Neuronal stem cell (in vitro differentiated cells): Measurements from ENCODE around the gene CHRNA3.

ENCODE experiments used
- DNase-seq: peaks from one replicate; pipeline ENCODE4 v3.0.0-alpha.2; 2013; ENCODE audit warnings: low spot score
- H2AFZ ChIP-seq: one replicate; pipeline ENCODE4 v1.6.1; 2013; ENCODE audit warnings: mild to moderate bottlenecking, low read length, inconsistent platforms
- H2AK5ac ChIP-seq: 2 replicates; pipeline ENCODE4 v1.6.1; 2013; ENCODE audit warnings: low read depth, mild to moderate bottlenecking, inconsistent platforms, low read length, moderate library complexity, mixed read lengths
- H2BK120ac ChIP-seq: 2 replicates; pipeline ENCODE4 v1.6.1; 2013; ENCODE audit warnings: low read depth, mild to moderate bottlenecking, inconsistent platforms, low read length, moderate library complexity, mixed read lengths
- H2BK12ac ChIP-seq: one replicate; pipeline ENCODE4 v1.6.1; 2013; ENCODE audit warnings: low read length, inconsistent platforms
- H2BK15ac ChIP-seq: 2 replicates; pipeline ENCODE4 v1.6.1; 2013; ENCODE audit warnings: mild to moderate bottlenecking, low read length, inconsistent platforms, mixed read lengths
- H2BK5ac ChIP-seq: one replicate; pipeline ENCODE4 v1.6.1; 2013; ENCODE audit warnings: inconsistent platforms, mild to moderate bottlenecking, low read length, moderate library complexity
- H3K14ac ChIP-seq: one replicate; pipeline ENCODE4 v1.6.1; 2013; ENCODE audit warnings: low read length, inconsistent platforms
- H3K18ac ChIP-seq: 2 replicates; pipeline ENCODE4 v1.6.1; 2013; ENCODE audit warnings: low read length, inconsistent platforms
- H3K23ac ChIP-seq: 2 replicates; pipeline ENCODE4 v1.6.1; 2013; ENCODE audit warnings: low read depth, mild to moderate bottlenecking, mixed read lengths, low read length, inconsistent platforms; ENCODE audit not compliant: poor library complexity
- H3K27ac ChIP-seq: replicated peaks from 3 replicates; pipeline ENCODE4 v1.5.1; 2013; ENCODE audit warnings: low read length, inconsistent platforms
- H3K27me3 ChIP-seq, 3 experiments: 2 replicates each; pipeline ENCODE4 v1.6.1; 2013; ENCODE audit warnings: low read length in 3 of 3, mild to moderate bottlenecking in 2 of 3, inconsistent platforms in 1 of 3, low read depth in 1 of 3, mixed read lengths in 1 of 3, moderate library complexity in 1 of 3; ENCODE audit not compliant: control insufficient read depth in 3 of 3, insufficient read depth in 3 of 3
- H3K36me3 ChIP-seq, 2 donors: replicated peaks in 1 of 2; 2 replicates each; pipeline ENCODE4 v1.6.1; 2013; ENCODE audit warnings: low read length in 2 of 2; ENCODE audit not compliant: control insufficient read depth in 2 of 2, insufficient read depth in 2 of 2
- H3K4ac ChIP-seq: 2 replicates; pipeline ENCODE4 v1.6.1; 2013; ENCODE audit warnings: inconsistent platforms, mild to moderate bottlenecking, low read length, moderate library complexity
- H3K4me1 ChIP-seq, 2 donors: 1 replicate in 1 of 2; 2 replicates in 1 of 2; pipeline ENCODE4 v1.6.1; 2013; ENCODE audit warnings: low read length in 2 of 2, low read depth in 1 of 2; ENCODE audit not compliant: control insufficient read depth in 2 of 2, insufficient read depth in 1 of 2
- H3K4me2 ChIP-seq: one replicate; pipeline ENCODE4 v1.6.1; 2013; ENCODE audit warnings: mild to moderate bottlenecking, low read length, inconsistent platforms; ENCODE audit not compliant: insufficient read depth, poor library complexity, severe bottlenecking
- H3K4me3 ChIP-seq, 2 donors: 2 replicates each; pipeline ENCODE4 v1.5.1; 2013; ENCODE audit warnings: low read length in 2 of 2, mild to moderate bottlenecking in 2 of 2, inconsistent platforms in 1 of 2, moderate library complexity in 1 of 2
- H3K79me1 ChIP-seq: one replicate; pipeline ENCODE4 v1.6.1; 2013; ENCODE audit warnings: low read depth, mild to moderate bottlenecking, inconsistent platforms, low read length, moderate library complexity
- H3K9ac ChIP-seq: one replicate; pipeline ENCODE4 v1.6.1; 2013; ENCODE audit warnings: mild to moderate bottlenecking, low read depth, low read length, inconsistent platforms; ENCODE audit not compliant: poor library complexity
- H3K9me3 ChIP-seq, 2 donors: replicated peaks in 1 of 2; 2 replicates each; pipeline versions ENCODE3 to v1.6.1; 2013; ENCODE audit warnings: low read length in 2 of 2, mild to moderate bottlenecking in 2 of 2, inconsistent platforms in 1 of 2, low read depth in 1 of 2, mixed read lengths in 1 of 2, moderate library complexity in 1 of 2; ENCODE audit not compliant: control insufficient read depth in 2 of 2, insufficient read depth in 1 of 2
- H4K8ac ChIP-seq: one replicate; pipeline ENCODE4 v1.6.1; 2013; ENCODE audit warnings: low read depth, mild to moderate bottlenecking, inconsistent platforms, low read length, moderate library complexity
- H4K91ac ChIP-seq: one replicate; pipeline ENCODE4 v1.6.1; 2013; ENCODE audit warnings: low read length, low read depth, mild to moderate bottlenecking, inconsistent platforms; ENCODE audit not compliant: poor library complexity
- WGBS, 2 donors: extraction: QIAGEN DNeasy Blood & Tissue Kit; methylation state at CpG; one replicate each; pipeline ENCODE4 v1.1.7; 2013; ENCODE audit warnings: missing lambda C conversion rate in 2 of 2, mixed read lengths in 1 of 2; ENCODE audit not compliant: insufficient read length in 2 of 2, insufficient replicate concordance in 1 of 2; ENCODE audit errors: extremely low coverage in 2 of 2; 5-methylcytosine and 5-hydroxymethylcytosine counted together

The CHRNA3 gene

DNA sequence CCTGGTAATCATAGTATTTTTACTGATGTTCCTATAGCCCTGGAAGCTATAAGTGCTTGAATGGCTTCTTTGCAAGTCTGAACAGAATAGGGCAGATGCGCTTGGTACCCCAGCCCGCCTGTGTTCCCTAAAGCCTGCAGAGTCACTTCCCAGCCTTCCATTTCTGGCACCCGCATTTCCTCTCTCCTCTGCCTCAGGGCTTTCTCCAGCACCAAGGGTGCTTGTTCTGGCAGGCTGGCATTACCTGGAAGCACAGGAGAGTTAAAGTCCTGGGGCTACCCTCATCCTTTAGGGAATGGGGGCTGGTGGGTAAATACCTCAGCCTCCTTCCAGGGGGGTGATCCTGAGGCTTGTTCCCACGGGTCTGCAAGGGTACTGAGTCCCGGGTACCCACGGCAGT lies 7.4 kb upstream of the CHRNA3 start:
- Histone ChIP-seq H4K91ac (no peak overlapping the region), H2AK5ac (no peak overlapping the region), H3K14ac (no peak overlapping the region), H3K27ac (no peak overlapping the region), H2BK120ac (no peak overlapping the region), H3K9me3 (peaks cover 0 to 2% of the 10 kb centered on the region in 2 donors), H3K9ac (no peak overlapping the region), H2BK15ac (no peak overlapping the region), H2BK12ac (no peak overlapping the region), H3K4me1 (no peaks in the 10 kb centered on the region), H3K79me1 (no peaks in the 10 kb centered on the region), H3K4me3 (no peak overlapping the region), H4K8ac (no peak overlapping the region), H3K27me3 (peaks cover 0 to 66% (median 6%) of the 10 kb centered on the region in 3 experiments), H3K23ac (no peak overlapping the region), H3K36me3 (no peaks in the 10 kb centered on the region), H3K18ac (no peak overlapping the region), H2AFZ (no peak overlapping the region), H2BK5ac (no peak overlapping the region), H3K4me2 (no peak overlapping the region), H3K4ac (no peak overlapping the region)
- no peak for DNase-seq
- WGBS, 2 donors: no CpG with 5 or more reads among the region's 6 CpGs

DNA sequence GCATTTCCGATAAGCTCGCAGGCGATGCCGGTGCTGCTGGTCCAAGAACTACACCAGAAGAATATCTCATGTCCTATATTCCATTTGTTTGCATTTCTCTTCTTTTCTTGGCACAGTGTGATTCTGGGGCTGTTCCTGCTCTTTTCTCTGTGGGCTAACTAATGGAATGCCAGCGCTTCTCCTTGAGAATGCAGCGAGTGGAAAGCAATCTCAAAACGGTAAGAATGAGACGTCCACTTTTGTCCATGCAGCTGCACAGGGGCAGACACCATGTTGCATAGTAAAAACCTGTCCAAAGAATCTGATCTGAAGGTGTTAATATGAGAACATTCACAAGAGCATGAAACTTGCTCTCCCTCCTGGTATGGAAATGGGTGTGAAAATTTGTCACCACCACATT lies 6.6 kb upstream of the CHRNA3 start:
- no peak overlapping the region for H2BK120ac ChIP-seq
- no peak overlapping the region for H3K18ac ChIP-seq
- H2BK5ac ChIP-seq: no peak overlapping the region
- H3K27me3 ChIP-seq: peaks cover 0 to 74% (median 7%) of the 10 kb centered on the region in 3 experiments
- WGBS, 2 donors: no CpG with 5 or more reads among the region's 8 CpGs
- no peaks in the 10 kb centered on the region for H3K4me1 ChIP-seq
- no peak overlapping the region for H3K4me2 ChIP-seq
- no peak for DNase-seq
- no peak overlapping the region for H2AK5ac ChIP-seq
- no peak overlapping the region for H2BK15ac ChIP-seq
- no peak overlapping the region for H3K14ac ChIP-seq
- H3K23ac ChIP-seq: no peak overlapping the region
- no peak overlapping the region for H4K8ac ChIP-seq
- H3K27ac ChIP-seq: no peak overlapping the region
- H3K79me1 ChIP-seq: no peaks in the 10 kb centered on the region
- no peaks in the 10 kb centered on the region for H3K36me3 ChIP-seq
- no peak overlapping the region for H3K4me3 ChIP-seq
- no peak overlapping the region for H2AFZ ChIP-seq
- no peak overlapping the region for H4K91ac ChIP-seq
- H3K9ac ChIP-seq: no peak overlapping the region
- H3K9me3 ChIP-seq: peaks cover 0 to 2% of the 10 kb centered on the region in 2 donors
- H3K4ac ChIP-seq: no peak overlapping the region
- H2BK12ac ChIP-seq: no peak overlapping the region

- no CpG with 5 or more reads among the region's 6 CpGs for WGBS, 2 donors
- Histone ChIP-seq H2AK5ac (no peak overlapping the region), H2AFZ (no peak overlapping the region), H3K23ac (no peak overlapping the region), H2BK120ac (no peak overlapping the region), H3K27ac (no peak overlapping the region), H3K36me3 (no peaks in the 10 kb centered on the region), H3K79me1 (no peaks in the 10 kb centered on the region), H3K9me3 (peaks cover 0 to 2% of the 10 kb centered on the region in 2 donors), H2BK15ac (no peak overlapping the region), H3K18ac (no peak overlapping the region), H3K4me2 (no peak overlapping the region), H3K4me1 (no peaks in the 10 kb centered on the region), H3K14ac (no peak overlapping the region), H3K4ac (no peak overlapping the region), H4K8ac (no peak overlapping the region), H2BK12ac (no peak overlapping the region), H4K91ac (no peak overlapping the region), H3K9ac (no peak overlapping the region), H3K4me3 (peak overlapping the region in 1 of 2 donors; percentile 1), H3K27me3 (peaks cover 2 to 82% (median 15%) of the 10 kb centered on the region in 3 experiments), H2BK5ac (no peak overlapping the region)
- no peak for DNase-seq
Measured at GRCh38 chr15:78626381-78626995, 5.7 kb upstream of the CHRNA3 start.

DNA sequence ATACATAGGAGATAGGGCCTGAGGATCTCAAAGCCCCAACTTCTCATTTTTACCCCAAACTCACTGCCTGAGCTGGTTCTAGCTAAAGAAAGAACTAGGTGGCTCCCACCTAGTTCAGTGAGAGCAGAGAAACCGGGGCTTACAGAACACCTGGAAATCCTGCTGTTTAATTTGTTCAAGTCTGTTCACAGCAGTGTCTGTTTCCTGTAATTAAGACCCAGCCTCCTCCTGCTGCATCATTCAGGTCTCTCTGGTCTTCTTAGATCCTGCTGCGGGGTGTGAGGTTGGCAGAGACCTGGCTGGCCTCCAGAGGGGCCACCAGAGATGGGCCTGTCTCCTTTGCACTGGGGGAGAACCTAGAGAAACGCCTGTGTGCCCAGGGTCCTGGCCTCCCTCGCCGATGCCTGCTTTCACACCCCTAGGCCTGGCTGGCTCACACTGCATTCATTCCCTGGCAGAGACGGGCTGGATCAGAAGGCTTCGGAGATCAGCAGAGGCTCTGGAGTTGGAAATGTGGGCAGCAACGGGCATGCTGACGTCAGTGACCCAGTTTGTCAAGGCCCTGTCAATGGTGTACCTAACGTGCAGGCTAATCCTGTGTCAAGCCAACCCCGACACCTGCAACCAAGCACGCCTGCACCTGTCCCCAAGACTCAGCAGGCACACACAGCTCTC lies 4.9 kb upstream of the CHRNA3 start:
- Histone ChIP-seq H4K91ac (no peak overlapping the region), H3K4me3 (no peak overlapping the region), H3K79me1 (no peaks in the 10 kb centered on the region), H3K9me3 (peaks cover 0 to 2% of the 10 kb centered on the region in 2 donors), H3K27me3 (peaks cover 2 to 83% (median 21%) of the 10 kb centered on the region in 3 experiments), H2BK12ac (no peak overlapping the region), H3K4me1 (no peaks in the 10 kb centered on the region), H3K23ac (no peak overlapping the region), H2BK120ac (no peak overlapping the region), H2AFZ (no peak overlapping the region), H3K4me2 (no peak overlapping the region), H3K9ac (no peak overlapping the region), H2BK5ac (no peak overlapping the region), H3K18ac (peak overlapping the region; percentile 23), H3K14ac (no peak overlapping the region), H2BK15ac (no peak overlapping the region), H3K4ac (no peak overlapping the region), H2AK5ac (no peak overlapping the region), H3K36me3 (no peaks in the 10 kb centered on the region), H4K8ac (no peak overlapping the region), H3K27ac (no peak overlapping the region)
- DNase-seq: no peak
- WGBS, 2 donors: no CpG with 5 or more reads among the region's 12 CpGs
